Endothelial cell of hepatic sinusoid (primary cell): ENCODE measurements around the gene VPS52.
"Not testable (repeated sequence)": the region's sequence is repeated elsewhere in the genome, so short reads cannot be mapped to it uniquely, and the experiment has no call there.

Experiments used
- in situ Hi-C: cut with HindIII; loops from 2 replicates; pipeline ENCODE4 v1.10.0; 2017; ENCODE audit warnings: low sequenced_read_pairs

VPS52 gene

DNA sequence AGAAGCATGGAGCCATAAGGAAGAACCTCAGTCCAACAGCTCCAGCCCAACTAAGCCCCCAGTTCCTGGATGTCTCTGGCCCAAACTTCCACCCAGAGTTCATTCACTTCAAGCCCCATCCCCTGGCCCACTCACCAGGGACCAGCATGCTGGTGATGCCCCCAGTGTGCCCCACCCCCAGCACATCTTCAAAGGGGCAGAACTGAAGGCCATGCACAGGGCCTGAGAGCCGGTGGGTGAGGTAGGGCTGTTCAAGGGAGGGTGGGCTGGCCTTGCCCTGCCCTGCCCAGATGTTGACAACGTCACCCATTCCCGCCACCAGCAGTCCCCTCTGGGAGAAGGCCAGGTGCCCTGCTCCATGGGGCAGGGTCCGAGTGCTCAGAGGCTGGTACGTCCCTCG, 8.9 kb upstream of the VPS52 start:
- in situ Hi-C loops: no loop called here

DNA sequence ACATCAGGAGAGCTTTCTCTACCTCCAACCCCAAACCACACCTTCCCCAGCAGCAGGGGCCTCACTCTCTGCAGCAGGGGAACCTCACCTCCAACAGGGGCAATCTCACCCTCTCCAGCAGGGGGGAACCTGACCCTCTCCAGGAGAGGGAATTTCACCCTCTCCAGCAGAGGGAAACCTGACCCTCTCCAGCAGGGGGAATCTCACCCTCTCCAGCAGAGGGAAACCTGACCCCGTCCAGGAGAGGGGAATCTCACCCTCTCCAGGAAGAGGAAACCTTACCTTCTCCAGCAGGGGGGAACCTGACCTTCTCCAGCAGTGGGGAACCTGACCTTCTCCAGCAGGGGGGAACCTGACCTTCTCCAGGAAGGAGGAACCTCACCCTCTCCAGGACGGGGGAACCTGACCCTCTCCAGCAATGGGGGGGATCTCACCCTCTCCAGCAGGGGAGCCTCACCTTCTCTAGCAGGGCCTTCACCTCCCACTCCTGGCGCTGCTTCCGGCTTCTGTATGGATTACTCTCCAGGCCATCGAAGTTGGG, 8.4 kb upstream of the VPS52 start:
- in situ Hi-C loops: no loop called here

DNA sequence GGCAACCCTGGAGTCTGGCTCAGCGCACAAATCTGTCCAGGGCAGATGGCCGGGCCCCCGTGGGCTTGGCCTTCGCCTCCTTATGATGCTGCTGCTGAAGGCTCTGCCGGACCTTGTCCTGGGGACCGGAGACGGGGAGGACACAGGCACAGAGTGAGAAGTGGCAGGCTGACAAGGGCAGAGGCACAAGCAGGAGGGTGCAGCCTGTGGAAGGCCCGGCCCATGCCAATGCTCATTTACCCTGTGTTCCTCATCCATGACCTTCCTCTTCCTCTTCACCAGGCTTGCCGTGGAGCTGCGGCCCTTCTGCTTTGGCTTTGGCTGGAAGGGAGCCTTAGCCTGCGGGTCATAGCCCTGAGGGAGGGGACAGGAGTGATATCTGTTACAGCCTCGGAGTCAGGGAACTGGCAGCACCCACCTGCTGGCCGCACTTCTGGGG, 7.6 kb upstream of the VPS52 start:
- in situ Hi-C loops: no loop called here

DNA sequence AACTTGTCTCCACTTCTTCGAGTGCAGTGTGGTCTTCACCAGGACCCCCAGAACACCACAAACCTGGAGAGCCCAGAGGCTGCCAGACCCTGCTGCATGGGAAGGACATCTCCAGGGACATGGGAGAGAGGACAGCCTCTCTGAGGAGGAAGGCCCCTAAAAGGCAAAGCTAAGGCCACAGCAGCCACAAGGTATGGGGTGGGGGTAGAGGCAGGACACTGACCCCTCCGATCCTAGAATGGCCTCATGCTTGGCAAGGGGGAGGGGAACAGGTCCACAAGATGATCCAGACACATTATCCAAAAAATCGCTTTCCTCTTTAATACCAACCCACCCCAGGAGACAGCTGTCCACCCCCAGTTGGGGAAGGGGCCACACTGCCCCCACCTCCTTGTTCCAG, 7.1 kb upstream of the VPS52 start:
- in situ Hi-C loops: no loop called here

DNA sequence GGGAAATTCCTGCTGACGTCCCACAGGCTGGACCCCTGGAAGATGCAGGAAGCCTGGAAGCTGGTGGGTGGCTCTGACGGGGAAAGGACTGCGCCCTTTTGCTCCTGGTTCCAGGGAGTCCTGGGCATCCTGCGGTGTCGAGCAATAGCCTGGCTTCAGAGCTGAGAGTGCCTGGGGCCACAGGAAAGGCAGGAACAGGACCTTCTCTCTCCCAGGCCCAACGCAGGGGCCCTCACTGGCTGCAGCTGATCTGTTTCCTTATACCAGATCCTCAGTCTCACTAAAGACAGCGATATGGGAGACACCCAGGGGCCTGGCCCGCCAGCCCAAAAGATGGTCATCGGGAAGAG, 6.7 kb upstream of the VPS52 start:
- in situ Hi-C loops: no loop called here

DNA sequence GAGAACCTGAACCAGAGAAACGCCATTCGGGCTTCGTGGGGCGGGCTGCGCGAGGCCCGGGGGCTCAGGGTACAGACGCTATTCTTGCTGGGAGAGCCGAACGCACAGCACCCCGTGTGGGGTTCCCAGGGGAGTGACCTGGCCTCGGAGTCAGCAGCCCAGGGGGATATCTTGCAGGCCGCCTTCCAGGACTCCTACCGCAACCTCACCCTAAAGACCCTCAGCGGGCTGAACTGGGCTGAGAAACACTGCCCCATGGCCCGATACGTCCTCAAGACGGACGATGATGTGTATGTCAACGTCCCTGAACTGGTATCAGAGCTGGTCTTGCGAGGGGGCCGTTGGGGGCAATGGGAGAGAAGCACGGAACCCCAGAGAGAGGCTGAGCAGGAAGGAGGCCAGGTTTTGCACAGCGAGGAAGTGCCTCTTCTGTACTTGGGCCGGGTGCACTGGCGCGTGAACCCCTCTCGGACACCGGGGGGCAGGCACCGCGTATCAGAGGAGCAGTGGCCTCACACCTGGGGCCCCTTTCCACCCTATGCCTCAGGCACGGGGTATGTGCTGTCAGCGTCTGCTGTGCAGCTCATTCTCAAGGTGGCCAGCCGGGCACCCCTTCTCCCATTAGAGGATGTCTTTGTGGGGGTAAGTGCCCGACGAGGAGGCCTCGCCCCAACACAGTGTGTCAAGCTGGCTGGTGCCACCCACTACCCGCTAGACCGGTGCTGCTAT, 6.2 kb upstream of the VPS52 start:
- in situ Hi-C loops: no loop called here

DNA sequence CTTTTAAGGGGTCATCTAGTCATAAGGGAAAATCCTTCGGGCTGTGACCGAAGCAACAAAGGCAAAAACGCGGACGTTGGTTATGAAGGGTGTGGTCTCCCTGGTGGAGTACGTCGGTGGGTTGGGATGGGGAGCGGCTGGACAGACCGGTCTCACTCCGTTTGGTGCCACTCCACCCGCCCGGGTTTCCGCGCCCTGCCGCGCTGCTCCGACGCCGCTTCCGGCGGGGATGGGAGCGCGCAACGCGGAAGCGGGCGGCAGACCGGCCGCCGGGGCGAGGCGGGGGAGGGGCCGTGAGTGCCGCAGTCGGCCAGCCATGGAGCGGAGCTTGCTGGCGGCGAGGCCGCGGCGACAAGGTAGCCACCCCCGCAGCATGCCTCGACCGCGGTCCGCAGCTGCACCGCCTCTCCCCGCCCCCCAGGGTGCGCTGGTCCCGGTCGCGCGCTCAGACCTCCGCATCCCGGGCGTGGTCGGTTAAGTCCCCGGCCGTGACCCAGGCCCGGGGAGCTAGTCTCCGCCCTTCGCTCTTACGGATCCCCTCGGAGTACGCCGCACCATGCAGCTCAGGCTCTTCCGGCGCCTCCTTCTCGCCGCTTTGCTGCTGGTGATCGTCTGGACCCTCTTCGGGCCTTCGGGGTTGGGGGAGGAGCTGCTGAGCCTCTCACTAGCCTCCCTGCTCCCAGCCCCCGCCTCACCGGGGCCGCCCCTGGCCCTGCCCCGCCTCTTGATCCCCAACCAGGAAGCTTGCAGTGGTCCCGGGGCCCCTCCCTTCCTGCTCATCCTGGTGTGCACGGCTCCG, 5.4 kb upstream of the VPS52 start, which contains the start of gene B3GALT4:
TSS of gene B3GALT4 (plus strand) at position 260 of the 799 bp plus-strand sequence. CDS start at position 557, 297 bp downstream.
- in situ Hi-C loops: no loop called here

DNA sequence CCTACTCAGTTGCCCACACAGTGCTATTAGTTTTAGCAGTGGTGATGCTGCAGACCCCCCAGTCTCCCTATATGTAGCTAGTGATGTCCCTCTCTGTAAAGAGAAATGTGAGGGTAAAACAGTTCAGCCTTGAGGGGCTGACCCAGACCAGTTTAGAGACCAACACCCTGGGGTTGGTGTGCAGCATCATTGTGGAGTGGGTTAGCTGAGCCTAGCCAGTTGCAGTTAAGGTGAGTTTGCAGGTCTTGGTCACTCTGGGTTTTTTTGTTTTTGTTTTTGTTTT, 4.8 kb upstream of the VPS52 start:
- in situ Hi-C loops: no loop called here

DNA sequence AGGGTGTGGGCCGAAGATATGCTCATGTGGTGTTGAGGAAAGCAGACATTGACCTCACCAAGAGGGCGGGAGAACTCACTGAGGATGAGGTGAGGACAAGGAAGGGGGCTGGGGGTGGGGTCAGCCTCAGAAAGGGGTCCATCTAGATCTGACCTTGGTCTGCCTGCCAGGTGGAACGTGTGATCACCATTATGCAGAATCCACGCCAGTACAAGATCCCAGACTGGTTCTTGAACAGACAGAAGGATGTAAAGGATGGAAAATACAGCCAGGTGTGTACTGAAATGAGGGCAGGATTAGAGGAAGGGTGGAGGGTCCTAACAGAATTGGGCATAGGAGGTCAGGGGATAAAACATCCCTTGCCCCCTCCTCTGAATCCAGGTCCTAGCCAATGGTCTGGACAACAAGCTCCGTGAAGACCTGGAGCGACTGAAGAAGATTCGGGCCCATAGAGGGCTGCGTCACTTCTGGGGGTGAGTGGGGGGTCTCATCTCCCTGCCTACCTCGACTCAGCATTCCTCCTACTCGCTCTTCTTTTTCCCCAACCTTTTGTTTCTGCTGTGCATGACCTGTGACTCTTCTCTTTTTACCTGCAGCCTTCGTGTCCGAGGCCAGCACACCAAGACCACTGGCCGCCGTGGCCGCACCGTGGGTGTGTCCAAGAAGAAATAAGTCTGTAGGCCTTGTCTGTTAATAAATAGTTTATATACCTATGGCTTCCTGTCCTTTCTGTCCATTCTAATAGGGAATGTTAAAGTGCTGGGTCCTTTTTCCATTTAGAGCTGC, 4.3 kb upstream of the VPS52 start:
- in situ Hi-C loops: not testable (repeated sequence)

DNA sequence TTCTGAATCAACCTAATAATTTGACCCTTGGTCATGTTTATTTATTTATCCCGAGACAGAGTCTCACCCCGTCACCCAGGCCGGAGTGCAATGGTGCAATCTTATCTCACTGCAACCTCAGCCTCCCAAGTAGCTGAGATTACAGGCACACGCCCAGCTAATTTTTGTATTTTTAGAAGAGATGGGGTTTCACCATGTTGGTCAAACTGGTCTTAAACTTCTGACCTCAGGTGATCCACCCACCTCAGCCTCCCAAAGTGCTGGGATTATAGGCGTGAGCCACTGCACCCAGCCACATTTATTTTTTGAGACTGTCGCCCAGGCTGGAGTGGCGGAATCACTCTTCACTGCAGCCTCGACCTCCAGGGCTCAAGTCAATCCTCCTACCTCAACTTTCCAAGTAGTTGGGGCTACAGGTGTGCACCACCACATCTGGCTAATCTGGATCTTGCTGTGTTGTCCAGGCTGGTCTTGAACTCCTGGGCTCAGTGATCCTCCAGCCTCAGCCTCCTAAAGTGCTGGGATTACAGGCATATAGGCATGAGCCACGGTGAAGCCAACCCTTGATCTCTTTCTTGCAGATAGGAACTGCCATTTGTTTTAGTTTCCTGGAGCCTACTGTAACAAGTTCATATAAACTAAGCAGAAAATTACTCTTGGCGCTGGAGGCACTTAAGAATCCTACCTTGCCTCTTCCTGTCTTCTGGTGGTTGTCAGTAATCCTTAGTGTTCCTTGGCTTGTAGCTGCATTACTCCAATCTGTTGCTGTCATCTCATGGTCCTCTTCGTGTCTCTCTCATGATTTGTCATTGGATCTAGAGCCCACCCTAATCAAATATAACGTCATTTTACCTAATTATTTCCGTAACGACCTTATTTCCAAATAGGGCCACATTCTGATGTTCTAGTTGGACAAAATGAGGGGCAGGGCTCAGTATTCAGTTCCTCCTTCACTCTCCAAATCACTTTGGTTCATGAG, 2.5 kb upstream of the VPS52 start:
- in situ Hi-C loops: no loop called here

DNA sequence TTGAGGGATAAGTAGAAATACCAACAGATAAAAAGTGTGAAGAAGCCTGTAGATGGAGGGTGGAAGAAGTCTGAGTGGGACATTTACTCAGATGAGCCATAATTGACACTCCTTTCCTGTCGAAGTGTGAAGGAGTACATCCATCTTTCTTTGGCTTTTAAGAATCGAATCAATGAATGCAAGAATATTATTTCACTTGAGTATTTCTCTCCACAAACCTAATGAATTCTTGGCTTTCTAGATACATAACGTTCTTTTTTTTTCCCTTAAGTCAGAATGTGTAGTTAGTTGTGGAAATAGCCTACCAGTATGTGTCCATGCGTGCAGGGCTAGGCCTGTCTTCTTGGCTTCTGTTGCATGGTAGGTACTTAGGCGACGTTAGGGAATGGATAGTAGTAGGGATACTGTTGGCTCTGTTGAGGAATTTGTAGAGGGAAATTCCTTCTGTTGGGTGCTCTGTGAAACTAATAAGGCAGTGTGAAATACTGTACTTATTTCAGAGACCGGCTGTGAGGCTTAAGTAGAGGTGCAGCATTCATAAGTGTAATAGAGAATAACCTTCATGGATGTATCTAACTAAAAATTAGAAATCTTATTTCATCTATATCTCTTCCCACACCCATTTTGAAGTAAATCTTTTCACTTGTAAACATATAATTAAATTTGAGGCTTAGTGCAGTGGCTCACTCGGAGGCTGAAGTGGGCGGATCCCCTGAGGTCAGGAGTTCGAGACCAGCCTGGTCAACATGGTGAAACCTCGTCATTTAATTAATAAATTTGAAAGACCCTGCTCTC, 1.6 kb upstream of the VPS52 start:
- in situ Hi-C loops: no loop called here

DNA sequence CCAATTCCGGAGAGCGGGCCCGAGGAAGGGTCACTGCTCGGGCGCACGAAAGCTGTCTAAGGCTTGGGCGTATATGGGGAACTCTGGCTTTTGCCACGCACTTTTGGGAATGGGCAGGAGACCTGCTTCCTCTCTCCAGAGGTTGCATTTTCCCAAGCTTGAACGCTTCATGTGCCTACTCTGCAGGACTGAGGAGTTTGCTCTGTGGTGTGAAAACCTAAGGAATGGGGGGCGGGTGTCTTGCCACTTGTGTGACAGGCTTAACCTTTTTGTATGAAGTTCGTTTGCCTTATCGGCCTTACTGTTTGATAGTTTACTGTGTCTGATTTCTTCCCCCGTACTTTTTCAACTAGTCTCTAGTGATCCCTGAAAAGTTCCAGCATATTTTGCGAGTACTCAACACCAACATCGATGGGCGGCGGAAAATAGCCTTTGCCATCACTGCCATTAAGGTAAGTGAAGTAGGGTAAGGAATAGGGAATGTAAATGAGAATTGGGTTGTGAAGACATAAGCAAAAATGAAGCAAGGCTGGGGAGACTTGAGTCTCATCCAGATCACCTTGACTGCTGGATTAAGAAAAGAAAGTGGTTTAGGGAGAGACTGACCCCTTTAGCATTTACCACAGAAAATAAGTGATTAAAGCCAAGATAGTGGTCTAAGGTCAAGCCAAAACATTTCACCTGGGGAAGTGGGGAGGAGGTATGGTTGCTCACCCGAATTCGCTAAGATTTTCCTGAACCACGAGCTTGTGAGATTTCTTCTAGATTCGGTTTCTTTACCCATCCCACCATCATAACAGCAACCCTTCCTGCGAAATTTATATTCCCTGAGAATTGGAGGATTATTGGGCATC, 826 bp upstream of the VPS52 start:
- in situ Hi-C loops: no loop called here

DNA sequence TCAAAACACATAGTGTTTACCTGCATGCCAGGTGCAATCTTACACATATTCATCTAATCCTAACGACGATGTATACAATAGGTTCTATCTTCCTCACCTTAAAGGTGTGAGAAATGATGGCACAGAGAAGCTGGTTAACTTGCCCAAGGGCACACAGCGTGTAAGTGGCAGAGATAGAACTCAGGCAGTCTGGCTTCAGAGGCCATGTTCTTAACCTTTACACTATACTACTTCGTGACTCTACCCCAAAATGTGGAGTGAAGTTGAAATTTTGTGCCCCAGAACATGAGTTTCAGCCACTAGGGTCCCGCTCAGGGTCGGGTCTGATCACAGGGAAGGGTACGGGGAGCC, 584 bp downstream of the VPS52 start:
- in situ Hi-C loops: no loop called here

DNA sequence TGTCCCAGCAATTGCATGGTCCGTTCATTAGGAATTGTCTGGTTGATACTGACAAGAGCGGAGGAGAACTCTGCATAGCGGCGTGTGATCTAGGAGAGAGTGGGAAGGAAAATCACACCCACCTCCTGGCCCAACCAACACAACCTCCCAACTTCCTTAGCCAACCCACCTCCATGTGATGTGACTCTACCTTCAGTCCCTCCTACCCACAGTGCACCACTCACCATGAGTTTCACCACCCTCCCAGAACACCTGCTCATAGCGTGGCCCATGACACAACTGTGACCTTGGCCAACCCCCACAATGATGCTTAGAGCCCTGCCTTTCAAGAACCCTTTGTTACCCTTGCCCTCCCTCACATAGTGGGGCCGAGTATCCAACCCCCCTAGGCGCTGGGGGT, 7.7 kb downstream of the VPS52 start:
- in situ Hi-C loops: no loop called here

DNA sequence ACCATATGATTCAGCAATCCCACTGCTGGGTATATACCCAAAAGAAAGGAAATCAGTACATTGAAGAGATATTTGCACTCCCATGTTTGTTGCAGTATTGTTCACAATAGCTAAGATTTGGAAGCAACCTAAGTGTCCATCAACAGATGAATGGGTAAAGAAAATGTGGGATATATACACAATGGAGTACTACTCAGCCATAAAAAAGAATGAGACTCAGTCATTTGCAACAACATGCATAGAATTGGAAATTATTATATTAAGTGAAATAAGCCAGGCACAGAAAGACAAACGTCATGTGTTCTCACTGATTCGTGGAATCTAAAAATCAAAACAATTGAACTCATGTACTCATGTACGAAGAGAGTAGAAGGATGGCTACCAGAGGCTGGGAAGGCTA, 9.2 kb downstream of the VPS52 start:
- in situ Hi-C loops: not testable (repeated sequence)

DNA sequence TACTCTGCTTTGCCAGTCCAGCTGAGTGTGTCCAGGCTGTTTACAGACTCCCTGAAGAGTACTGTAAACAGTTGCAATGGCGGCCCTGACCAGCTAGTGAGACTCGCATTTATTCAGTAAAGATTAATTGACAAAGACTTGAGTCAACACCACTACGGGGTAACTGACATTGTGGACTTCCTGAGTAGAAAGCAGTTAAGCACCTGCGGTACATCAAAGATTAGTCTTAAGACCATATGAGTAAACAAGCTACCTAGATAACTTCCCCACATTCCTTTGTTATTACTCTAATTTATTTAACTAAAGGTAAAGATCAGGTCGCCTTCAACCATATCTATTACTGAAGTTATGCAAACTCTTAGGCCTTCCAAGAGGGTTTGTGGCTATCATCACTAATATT, 12.6 kb downstream of the VPS52 start:
- in situ Hi-C loops: no loop called here

DNA sequence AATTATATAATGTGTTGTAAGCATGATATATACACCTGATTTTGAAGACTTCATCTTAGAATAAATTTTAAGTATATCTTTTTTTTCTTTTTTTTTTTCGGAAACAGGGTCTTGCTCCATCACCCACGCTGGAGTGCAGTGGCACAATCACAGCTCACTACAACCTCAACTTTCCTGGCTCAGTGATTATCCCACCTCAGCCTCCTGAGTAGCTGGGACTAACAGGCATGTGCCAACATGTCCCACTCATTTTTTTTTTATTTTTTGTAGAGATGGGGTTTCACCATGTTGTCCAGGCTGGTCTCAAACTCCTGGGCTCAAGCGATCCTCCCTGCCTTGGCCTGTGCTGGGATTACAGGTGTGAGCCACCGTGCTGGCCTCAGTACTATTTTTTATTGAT, 17.1 kb downstream of the VPS52 start:
- in situ Hi-C loops: no loop called here

DNA sequence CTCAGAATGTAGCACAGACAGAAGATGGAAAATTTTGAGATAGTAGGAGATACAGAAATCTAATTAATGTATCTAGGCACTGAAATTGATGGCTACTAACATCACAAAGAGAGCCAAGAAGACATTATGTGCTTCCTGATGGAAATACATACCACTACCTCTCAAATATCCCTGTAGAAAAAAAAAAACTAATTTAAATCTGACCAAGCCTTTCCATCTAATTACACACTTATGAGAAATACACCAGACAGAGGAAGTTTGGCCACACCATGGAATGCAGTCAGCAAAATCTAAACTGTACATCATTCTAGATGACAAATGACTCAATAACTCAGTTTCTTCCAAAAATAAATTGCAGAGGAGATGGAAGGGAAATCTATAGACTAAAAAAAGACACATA, 18.9 kb downstream of the VPS52 start:
- in situ Hi-C loops: no loop called here
